Iris pigment epithelial cell (primary cell): ENCODE results near the gene TNFRSF13B.

Experiments
- DNase-seq: peaks from one replicate; pipeline ENCODE4 v3.0.0-alpha.2; 2011; ENCODE audit warnings: low read depth

The TNFRSF13B gene

DNA sequence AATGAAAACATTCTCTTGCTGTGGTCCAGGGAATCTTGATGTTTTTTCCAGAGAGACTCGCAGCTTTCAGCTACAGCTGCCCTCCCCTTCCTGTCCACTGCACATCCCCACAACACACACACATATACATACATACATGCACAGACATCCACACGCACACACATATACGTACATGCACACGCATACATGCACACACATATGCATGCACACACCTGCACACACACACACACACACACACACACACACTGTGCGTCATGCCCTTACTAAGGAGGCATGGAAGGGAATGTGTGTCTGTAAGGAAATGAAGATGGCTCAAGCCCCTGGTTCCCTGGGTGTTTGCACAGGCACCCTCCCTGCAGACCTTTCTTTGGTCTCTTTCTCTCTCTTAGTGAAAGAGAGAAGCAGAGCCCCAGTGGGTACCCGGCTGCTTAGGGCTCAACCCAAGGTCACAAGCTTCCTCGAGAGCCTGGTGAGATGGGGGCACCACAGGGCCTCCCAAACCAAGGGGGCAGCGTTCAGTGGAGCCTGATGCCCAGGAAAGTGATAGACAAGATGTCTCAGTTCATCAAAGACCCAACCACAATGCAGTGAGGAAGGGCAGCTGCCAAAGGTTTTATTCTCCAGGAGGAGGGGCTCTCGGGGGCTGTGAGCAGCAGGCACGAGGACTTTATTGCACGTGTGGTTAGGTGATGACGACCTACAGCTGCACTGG is 33.3 kb downstream of the TNFRSF13B start:
- no peak for DNase-seq

DNA sequence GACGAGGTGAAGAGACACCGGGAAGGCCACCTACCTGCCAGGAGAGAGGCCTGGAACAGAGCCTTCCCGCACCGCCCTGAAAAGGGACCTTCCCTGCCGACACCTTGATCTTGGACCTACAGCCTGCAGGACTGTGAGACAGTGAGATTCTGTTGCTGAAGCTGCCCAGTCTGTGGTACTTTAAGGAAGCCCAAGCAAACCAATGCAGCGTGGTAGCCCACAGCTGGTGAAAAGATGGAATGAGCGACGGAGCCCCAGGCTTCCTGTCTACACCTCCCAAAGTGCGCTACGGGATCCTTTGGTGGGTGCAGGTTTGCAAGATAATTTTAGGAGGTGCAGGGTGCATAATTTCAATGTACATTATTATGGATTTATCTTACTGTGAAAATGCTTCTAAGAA is 33.9 kb downstream of the TNFRSF13B start:
- no peak for DNase-seq

DNA sequence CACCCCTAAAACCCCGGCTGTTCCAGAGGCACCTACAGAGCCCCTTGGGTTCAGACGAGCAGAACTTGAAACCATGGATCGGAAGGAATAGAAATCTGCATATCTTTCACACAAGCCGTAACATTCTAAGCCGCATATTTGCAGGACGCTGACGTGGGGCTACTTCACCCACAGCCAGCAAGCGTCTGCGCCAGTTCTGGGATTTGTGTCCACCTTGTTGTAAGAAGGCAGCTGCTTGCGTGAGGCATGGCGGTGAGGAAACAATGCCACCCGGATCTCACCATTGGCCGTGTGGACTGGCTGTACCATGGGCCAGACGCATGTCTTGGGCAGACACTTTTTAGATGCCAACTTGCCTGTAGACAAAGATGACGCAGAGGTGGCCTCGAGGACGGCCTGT is 34.5 kb downstream of the TNFRSF13B start:
- DNase-seq = no peak

DNA sequence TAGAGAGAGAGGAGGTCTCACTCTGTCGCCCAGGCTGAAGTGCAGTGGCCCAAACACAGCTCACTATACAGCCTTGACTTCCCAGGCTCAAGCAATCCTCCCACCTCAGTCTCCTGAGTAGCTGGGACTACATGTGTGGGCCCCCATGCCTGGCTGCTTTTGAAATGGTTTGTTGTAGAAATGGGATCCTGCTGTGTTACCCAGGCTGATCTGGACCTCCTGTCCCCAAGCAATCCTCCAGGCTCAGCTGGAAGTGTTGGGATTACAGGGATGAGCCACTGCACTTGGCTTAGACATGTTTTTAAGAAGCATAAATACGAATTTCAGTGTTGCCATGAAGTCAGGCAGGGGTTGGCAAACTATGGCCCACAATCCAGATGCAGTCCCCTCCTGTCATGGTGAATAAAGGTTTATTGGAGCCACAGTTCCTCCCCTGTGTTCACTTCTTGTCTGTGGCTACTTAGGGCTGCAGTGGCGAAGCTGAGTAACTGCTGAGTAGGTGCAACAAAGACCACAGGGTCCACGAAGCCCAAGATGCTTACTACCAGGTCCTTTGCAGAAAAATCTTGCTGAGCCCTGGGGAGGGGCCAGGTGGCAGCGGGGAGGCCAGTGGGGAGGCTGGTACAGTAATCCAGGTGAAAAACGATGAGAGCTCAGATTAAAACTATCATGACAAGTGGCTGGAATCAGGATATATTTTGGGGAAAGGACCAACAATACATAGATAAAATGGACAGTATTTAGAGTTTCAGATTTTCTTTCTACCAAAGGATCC is 35.2 kb downstream of the TNFRSF13B start:
- no peak for DNase-seq

DNA sequence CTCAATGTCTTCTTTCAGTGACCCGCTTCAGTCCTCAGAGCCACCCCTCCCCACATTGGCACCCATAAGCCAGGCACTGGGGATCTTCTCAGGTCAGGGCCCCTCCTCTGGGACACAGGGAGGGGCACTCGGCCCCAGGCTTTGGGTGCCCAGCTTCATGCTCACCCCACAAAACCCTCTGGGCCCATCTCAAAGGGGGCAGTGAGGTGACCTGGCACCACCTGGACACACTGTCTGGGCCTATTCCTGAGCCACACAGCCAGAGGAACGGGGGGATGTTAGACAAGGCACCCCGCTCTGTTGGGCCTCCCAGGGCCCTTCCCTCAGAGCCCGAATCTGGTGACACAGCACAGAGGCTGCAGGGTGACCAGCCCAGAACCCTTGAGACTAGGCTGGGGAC is 36.1 kb downstream of the TNFRSF13B start:
- no peak for DNase-seq

- DNase-seq = no peak
Measured at GRCh38 chr17:16935241-16935663, 36.7 kb downstream of the TNFRSF13B start.

DNA sequence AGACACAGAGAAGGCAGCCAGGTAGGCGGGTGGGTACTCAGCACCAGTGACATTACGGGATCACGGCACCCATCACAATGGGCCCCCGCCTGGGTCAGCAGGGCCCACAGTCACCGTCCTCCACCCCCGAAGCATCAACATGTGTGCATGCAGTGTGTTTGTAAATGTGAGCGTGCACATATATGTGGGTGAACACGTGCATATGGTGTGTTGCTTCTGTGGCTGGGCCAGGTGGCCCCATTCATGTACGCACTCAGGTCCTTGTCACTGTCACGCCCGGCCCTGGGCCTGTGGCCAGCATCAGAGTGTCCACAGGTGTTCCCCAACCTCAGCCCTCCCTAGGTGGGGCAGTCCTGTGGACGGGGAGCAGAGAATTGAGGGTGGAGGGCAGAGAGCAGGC is 37.1 kb downstream of the TNFRSF13B start:
- DNase-seq = no peak

- DNase-seq = no peak
Measured at GRCh38 chr17:16934133-16934795, 37.7 kb downstream of the TNFRSF13B start.

DNA sequence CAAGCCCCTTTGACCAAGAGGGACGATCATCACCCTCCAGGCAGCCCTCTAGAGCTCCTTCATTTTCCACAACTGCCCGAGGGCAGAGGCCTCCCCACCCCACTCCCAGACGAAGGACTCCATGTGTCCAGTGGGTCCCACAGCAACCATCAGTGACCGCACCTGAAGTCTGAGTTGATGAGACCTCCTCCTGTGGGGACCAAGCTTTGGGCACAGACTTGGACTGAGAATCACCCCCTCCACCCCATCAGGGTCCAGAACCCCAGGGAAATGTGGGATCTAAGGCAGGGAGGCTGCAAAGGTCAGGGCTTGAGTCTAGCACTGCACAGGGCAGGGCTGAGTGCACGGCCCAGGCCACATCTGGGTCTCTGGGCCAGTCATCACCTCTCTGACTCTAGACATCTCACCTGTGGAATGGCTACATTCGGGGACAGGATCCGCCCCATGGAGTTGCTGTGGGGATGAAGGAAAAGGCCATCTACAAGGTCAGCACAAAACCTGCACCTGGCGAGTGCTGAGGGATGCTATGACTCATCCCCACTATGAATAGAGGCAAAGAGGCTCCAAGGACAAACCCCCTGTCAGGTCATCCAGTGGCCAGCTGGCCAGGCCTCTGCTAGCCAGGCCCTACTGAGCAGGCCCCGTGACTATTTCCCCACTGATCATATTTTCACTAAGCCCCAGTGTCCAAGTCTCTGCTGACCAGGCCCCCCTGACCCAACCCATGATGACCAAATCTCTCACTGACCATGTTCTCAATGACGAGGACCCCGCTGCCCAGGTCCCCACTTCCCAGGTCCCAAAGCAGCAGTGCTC is 38.4 kb downstream of the TNFRSF13B start:
- no peak for DNase-seq

GRCh38 chr17:16932611-16933010 is 39.3 kb downstream of the TNFRSF13B start:
- DNase-seq = no peak

DNA sequence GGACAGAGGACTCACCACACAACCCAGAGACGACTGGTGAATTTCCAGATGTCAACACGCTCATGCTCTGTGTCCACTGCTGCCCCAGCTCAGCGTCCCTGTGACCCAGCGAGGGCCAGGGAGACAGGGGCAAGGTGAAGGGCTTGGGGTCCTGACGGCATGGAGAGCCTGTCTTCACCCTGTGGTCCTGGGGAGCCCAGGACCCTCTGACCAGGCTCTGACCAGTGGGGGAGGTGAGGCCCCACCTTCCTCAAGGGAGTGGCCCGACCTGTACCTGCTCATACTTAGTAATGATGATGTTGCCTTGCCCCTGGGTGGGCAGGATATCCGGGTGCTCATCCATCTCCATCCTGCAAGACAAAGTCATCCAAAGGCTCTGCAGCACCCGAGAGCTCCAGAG is 39.8 kb downstream of the TNFRSF13B start:
- DNase-seq = no peak

- DNase-seq = no peak
Measured at GRCh38 chr17:16931318-16932060, 40.4 kb downstream of the TNFRSF13B start.

DNA sequence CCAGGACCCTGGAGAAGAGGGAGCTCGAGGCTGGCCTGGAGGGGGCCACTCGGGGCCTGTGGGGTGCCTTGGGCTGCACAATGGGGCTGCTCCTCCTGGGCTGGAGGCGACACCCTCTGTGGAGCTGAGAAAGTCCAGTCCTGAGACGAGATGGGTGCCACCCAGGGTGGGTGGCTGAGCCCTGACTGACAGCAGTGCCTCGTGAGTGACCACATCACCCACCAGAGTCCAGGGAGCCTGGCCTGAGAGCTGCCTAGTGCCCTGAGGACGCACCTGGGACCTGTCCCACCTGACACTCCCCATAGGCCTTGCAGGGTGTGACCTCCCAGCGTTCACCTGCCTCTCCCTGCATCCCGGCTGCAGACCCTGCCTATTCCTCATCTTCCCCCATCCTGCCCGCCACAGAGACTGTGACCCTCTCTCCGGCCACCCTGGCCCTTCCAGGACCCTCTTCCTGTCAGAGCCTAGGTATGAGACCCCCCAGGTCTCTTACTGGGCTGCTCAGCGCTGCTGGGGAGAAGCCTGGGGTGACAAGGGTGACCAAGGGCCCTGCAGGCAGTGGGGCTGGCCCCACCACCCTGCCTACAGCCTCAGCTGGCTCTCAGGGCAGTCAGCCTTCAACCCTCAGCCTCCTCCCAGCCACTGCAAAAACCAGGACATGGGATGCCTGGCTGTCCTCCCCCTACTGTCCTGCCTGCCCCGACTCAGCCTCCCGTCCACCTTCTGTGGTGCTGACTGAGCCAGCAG is 41.2 kb downstream of the TNFRSF13B start:
- DNase-seq = no peak

DNA sequence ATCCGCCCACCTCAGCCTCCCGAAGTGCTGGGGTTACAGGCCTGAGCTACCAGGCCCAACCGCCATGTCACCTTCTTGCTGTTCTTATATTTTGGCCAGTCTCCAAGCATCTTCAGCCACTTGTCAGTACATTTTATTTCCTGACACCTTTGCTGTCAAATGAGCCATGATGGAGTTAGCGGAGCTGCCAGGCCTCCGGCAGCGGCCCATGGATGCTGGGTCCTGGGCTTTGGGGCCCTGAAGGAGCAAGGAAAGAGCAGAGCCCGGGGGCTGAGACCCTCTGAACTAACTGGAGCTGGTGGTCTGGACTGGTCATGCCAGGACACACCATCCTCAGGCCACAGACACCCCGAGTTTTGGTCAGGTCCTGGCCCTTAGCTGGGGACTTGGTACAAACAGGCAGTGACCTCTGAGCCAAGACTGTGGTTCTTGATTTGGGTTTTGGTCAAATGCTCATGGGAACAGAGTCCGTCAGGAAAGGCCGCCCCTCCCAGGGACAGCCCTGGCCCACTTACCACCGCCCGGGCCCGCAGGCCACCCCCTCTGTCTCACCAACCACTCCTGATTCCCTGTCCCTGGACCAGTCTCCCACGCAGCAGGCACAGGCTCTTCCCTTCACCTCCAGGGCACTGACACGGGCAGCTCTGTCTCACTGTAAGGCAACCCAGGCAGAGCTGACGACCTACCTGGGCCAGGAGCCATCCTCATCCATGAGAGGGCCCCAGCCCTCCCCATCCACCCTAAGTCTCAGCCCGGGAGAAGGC is 42.0 kb downstream of the TNFRSF13B start:
- no peak for DNase-seq

DNA sequence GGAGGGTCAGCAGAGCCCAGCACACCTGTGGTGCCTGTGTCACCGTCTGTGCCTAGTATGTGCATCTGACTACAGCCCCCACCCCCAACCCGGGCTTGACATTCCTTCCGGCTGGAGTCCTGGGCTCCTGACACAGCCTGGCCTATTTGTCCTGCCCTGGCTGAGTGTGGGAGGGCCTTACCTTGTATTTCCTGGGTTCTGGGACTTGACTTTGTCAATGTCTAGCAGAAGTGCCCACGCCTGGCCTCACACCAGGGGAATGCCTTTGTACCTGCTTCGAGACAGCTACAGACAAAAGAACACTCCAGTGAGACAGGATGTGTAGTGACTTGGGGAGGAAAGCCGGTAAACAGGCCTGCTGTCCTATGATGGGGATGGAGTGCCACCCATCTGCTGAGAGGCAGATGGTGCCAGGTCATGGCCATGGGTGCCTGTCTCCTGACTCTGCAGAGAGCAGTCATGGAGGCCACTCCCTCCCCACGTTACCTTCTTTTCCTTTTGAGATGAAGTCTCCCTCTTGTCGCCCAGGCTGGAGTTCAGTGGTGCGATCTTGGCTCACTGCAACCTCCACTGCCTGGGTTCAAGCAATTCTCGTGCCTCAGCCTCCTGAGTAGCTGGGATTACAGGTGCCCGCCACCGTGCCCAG is 42.8 kb downstream of the TNFRSF13B start:
- DNase-seq = no peak

- no peak for DNase-seq
Measured at GRCh38 chr17:16928406-16929034, 43.4 kb downstream of the TNFRSF13B start.

DNA sequence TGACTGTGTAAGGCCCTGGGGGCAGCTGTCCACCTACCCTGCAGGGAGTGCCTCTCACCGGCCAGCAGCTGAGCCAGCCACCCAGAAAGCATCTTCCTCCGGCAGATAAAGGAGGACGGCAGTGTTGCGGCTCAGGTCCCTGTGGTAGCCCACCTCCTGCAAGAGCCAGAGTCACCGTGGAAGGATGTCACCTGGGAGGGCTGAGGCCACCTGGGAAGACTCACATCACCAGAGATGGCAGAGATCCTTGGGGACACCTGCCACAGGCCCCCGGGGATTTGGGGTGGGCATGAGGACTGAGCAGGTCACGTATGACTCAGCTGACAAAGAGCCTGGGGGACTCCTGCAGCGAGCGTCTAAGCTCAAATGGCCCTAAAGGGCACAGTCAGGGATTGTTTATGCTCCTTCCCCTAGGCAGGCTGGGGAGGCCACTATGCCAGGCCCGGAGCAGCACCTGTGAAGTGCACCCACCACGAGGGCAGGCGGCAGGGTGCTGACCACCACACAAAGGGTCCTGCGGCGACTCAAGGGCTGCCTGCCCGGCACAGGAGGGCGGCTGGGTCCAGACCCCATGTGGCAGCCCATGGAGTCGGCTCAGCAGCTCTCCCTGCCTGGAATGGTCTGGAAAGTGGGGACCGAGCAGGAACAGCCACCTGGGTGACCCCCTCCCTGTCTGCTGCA is 44.1 kb downstream of the TNFRSF13B start:
- DNase-seq = no peak
